Esophagus squamous epithelium (tissue), 5 donors: Measurements from ENCODE around the gene ACP7. TPM values are rescaled to one million over a fixed set of nuclear protein-coding genes. Genes with fewer than 3 reads are reported as not detected.
"Not testable (repeated sequence)": the region's sequence is repeated elsewhere in the genome, so short reads cannot be mapped to it uniquely, and the experiment has no call there.

Source experiments
- DNase-seq: peaks from one replicate; lab custom pipeline; 2025; lab: John Stamatoyannopoulos, UW
- H3K27ac ChIP-seq, 4 donors: fragments of 200-600 bp; sonication (generic); one replicate each; pipeline ENCODE4 v1.5.1; 2016 to 2019; ENCODE audit warnings: mild to moderate bottlenecking in 1 of 4
- H3K27me3 ChIP-seq, 4 donors: fragments of 200-600 bp; sonication (generic); 1 replicate in 3 of 4; 2 replicates in 1 of 4; pipeline versions ENCODE4 v1.5.1 to v1.6.0; 2017 to 2021; ENCODE audit warnings: antibody characterized with exemption in 1 of 4
- H3K36me3 ChIP-seq, 3 donors: fragments of 200-600 bp; sonication (generic); one replicate each; pipeline ENCODE4 v1.5.1; 2016 to 2019
- H3K4me1 ChIP-seq, 3 donors: fragments of 200-600 bp; sonication (generic); one replicate each; pipeline ENCODE4 v1.5.1; 2017 to 2019
- H3K4me3 ChIP-seq, 4 donors: fragments of 200-600 bp; sonication (generic); 1 replicate in 3 of 4; 2 replicates in 1 of 4; pipeline ENCODE4 v1.5.1; 2016 to 2019; ENCODE audit warnings: mild to moderate bottlenecking in 2 of 4, moderate library complexity in 1 of 4
- H3K9me3 ChIP-seq, 3 donors: fragments of 200-600 bp; sonication (generic); one replicate each; pipeline ENCODE4 v1.5.1; 2016 to 2019
- POLR2A ChIP-seq, 4 donors: fragments of 450-650 bp; IDR thresholded peaks; one replicate each; pipeline ENCODE4 v1.6.1; 2017; ENCODE audit warnings: antibody characterized with exemption in 4 of 4, mild to moderate bottlenecking in 4 of 4, moderate library complexity in 3 of 4
- WGBS, 2 donors: methylation state at CpG; one replicate each; pipeline ENCODE4 v1.1.5; 2018; 5-methylcytosine and 5-hydroxymethylcytosine counted together
- intact Hi-C: fragments of 100-400 bp; cut with DNase I; formaldehyde crosslinking; loops from one replicate; pipeline ENCODE4 v1.15.0; 2022
- total RNA-seq, 4 donors: library from RNA; depleted of rRNA; stranded (reverse); fragments of >200 nt; gene quantifications; one replicate each; pipeline ENCODE4 v1.1.0, GENCODE V29; 2016
- TF ChIP-seq, protein P1 (sequence below), 6 experiments: fragments of 450-650 bp in 4 of 6; fragments of 200-600 bp in 2 of 6; sonication (generic) in 2 of 6; IDR thresholded peaks; one replicate each; pipeline ENCODE4 v1.5.1; 2016 to 2019; ENCODE audit warnings: antibody characterized with exemption in 6 of 6, mild to moderate bottlenecking in 4 of 6, moderate library complexity in 4 of 6
- donor health status: DM: yes; HTN: yes; CAD: no.

The ACP7 gene
- total RNA-seq, 4 donors from 2014 or later = 0.19 to 0.57 (median 0.40) TPM; not detected in 1

DNA sequence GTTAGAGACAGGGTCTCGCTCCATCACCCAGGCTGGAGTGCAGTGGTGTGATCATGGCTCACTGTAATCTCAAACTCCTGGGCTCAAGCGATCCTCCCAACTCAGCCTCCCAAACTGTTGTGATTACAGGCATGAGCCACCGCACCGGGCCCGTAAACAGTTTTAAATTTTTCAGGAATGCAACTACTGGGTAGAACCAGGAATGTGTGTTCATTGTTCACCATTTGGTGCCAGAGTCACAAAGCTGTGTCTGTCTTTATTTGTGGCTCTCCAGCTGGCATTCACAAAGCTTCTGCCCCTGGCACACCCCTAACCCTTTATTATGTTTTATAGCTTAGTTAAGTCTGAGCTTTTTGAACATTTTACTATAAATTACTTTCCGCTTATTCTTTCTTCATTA is 19.8 kb upstream of the ACP7 start:
- 88 to 90% methylated on average over 6 of the region's 6 CpGs for WGBS, 2 donors
- Histone ChIP-seq H3K9me3 (peaks cover 0 to 3% (median 0%) of the 10 kb centered on the region in 3 donors), H3K36me3 (no peaks in the 10 kb centered on the region), H3K27me3 (peaks cover 0 to 6% (median 0%) of the 10 kb centered on the region in 4 donors), H3K4me1 (no peaks in the 10 kb centered on the region), H3K27ac (no peak overlapping the region), H3K4me3 (no peak overlapping the region)
- intact Hi-C loops = no loop called here
- no peak for DNase-seq
- no peak for TF ChIP-seq POLR2A (IDR thresholded peaks at IDR 0.05)
- TF ChIP-seq, protein P1, sequence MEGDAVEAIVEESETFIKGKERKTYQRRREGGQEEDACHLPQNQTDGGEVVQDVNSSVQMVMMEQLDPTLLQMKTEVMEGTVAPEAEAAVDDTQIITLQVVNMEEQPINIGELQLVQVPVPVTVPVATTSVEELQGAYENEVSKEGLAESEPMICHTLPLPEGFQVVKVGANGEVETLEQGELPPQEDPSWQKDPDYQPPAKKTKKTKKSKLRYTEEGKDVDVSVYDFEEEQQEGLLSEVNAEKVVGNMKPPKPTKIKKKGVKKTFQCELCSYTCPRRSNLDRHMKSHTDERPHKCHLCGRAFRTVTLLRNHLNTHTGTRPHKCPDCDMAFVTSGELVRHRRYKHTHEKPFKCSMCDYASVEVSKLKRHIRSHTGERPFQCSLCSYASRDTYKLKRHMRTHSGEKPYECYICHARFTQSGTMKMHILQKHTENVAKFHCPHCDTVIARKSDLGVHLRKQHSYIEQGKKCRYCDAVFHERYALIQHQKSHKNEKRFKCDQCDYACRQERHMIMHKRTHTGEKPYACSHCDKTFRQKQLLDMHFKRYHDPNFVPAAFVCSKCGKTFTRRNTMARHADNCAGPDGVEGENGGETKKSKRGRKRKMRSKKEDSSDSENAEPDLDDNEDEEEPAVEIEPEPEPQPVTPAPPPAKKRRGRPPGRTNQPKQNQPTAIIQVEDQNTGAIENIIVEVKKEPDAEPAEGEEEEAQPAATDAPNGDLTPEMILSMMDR (IDR thresholded peaks at IDR 0.05) = no peak

DNA sequence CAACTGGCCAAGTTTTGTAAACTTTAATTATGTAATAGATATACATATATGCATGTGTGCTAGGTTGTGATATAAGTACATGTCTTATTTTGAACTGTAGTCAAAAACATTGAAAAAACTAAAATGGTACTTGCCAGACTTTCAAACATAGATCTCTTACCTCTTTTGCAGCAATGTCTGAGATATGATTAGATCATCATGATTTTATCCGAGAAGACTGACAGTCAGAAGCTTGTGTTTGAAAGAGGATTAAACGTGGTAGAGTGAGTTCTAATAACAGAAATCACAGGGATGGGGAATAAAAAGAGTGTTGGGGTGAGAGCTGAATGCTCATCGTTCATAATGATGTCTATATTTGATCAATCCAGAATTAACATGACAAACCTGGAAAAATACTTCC is 18.2 kb upstream of the ACP7 start:
- intact Hi-C loops = no loop called here
- WGBS, 2 donors = 40 to 52% methylated on average over 3 of the region's 3 CpGs
- Histone ChIP-seq H3K27me3 (peaks cover 0 to 9% (median 0%) of the 10 kb centered on the region in 4 donors), H3K4me3 (no peak overlapping the region), H3K27ac (no peak overlapping the region), H3K9me3 (peaks cover 0 to 3% (median 0%) of the 10 kb centered on the region in 3 donors), H3K36me3 (no peaks in the 10 kb centered on the region), H3K4me1 (no peaks in the 10 kb centered on the region)
- no peak for DNase-seq
- TF ChIP-seq, protein P1 (IDR thresholded peaks at IDR 0.05) = no peak
- no peak for TF ChIP-seq POLR2A (IDR thresholded peaks at IDR 0.05)

DNA sequence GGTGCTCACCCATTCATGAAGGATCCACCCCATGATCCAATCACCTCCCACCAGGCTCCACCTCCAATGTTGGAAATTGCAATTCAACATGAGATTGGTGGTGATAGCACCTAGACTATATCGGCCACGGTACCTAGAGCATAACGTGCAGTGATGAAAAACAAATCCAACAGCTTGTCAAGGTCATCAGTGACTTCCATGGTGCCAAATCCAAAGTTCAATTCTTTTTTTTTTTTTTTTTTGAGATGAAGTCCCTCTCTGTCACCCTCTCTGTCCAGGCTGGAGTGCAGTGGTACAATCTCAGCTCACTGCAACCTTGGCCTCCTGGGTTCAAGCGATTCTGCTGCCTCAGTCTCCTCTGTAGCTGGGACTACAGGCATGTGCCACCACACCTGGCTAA is 17.1 kb upstream of the ACP7 start:
- DNase-seq = no peak
- Histone ChIP-seq H3K9me3 (peaks cover 0 to 3% (median 0%) of the 10 kb centered on the region in 3 donors), H3K27me3 (peaks cover 0 to 9% (median 0%) of the 10 kb centered on the region in 4 donors), H3K36me3 (no peaks in the 10 kb centered on the region), H3K4me3 (no peak overlapping the region), H3K27ac (no peak overlapping the region), H3K4me1 (no peaks in the 10 kb centered on the region)
- 83 to 90% methylated on average over 4 of the region's 4 CpGs for WGBS, 2 donors
- intact Hi-C loops = no loop called here
- TF ChIP-seq, protein P1 (IDR thresholded peaks at IDR 0.05) = no peak
- no peak for TF ChIP-seq POLR2A (IDR thresholded peaks at IDR 0.05)

DNA sequence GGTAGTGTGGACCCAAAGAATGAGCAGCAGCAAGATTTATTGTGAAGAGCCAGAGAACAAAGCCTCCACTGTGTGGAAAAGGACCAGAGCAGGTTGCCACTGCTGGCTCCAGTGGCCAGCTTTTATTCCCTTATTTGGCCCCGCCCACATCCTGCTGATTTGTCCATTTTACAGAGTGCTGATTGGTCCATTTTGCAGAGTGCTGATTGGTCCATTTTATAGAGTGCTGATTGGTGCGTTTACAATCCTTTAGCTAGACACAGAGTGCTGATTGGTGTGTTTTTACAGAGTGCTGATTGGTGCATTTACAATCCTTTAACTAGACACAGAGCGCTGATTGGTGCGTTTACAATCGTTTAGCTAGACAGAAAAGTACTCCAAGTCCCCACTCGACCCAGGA is 15.9 kb upstream of the ACP7 start:
- H3K9me3 ChIP-seq, H3K4me3 ChIP-seq, intact Hi-C loops, H3K27me3 ChIP-seq, H3K36me3 ChIP-seq, H3K27ac ChIP-seq, DNase-seq, H3K4me1 ChIP-seq: not testable (repeated sequence)
- 78 to 85% methylated on average over 5 to 6 of the region's 6 CpGs for WGBS, 2 donors

DNA sequence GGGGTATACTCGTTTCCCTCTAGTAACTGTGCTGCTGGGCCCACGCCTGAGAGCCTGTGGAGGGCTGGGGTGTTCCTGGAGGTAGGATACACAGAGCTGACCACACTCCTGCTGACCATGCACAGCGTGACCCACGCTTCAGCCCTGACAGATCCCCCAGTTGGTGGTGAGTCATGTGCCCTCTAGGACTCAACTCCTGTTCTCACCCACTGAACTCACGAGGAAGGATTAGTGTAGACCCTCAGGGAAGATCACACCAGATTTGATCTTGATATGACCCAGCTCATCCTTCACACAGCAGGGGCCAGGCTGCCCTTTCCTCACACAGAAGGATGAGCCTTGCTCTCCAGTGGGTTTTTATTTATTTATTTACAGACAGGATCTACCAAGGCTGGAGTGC is 13.3 kb upstream of the ACP7 start:
- 48 to 100% methylated on average over 1 to 3 of the region's 5 CpGs for WGBS, 2 donors
- no peak for TF ChIP-seq POLR2A (IDR thresholded peaks at IDR 0.05)
- TF ChIP-seq, protein P1 (IDR thresholded peaks at IDR 0.05) = no peak
- Histone ChIP-seq H3K27ac (no peak overlapping the region), H3K4me3 (no peak overlapping the region), H3K9me3 (peaks cover 0 to 3% (median 0%) of the 10 kb centered on the region in 3 donors), H3K4me1 (no peaks in the 10 kb centered on the region), H3K27me3 (peaks cover 0 to 10% (median 0%) of the 10 kb centered on the region in 4 donors), H3K36me3 (no peaks in the 10 kb centered on the region)
- DNase-seq = no peak
- intact Hi-C loops = no loop called here

DNA sequence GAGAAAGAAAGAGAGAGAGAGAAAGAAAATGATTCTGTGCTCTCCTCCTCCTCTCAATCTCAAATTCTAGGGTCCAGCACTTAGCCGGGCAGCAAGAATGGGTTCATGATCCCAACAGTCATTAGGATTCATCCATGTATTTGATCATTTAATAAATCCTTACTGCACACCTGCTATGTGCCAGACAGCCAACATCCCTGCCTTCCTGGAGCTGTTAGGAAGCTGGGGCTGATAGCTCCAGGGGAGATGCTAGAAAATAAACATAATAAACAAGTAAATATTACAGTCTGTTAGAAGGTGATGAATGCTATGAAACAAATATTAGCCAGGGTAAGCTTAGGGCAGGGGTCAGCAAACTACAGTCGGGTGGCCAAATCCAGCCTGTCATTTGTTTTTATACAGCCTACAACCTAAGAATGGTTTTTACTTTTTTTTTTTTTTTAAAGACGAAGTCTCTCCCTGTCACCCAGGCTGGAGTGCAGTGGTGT is 9.9 kb upstream of the ACP7 start:
- Histone ChIP-seq H3K9me3 (no peaks in the 10 kb centered on the region), H3K4me3 (no peak overlapping the region), H3K36me3 (no peaks in the 10 kb centered on the region), H3K4me1 (no peaks in the 10 kb centered on the region), H3K27ac (no peak overlapping the region), H3K27me3 (peaks cover 0 to 28% (median 0%) of the 10 kb centered on the region in 4 donors)
- intact Hi-C loops = no loop called here
- no peak for DNase-seq
- TF ChIP-seq POLR2A (IDR thresholded peaks at IDR 0.05) = no peak
- TF ChIP-seq, protein P1 (IDR thresholded peaks at IDR 0.05) = no peak
- 50 to 59% methylated on average over 3 of the region's 3 CpGs for WGBS, 2 donors
